ENCODE results near the gene SLC25A39.

DNA sequence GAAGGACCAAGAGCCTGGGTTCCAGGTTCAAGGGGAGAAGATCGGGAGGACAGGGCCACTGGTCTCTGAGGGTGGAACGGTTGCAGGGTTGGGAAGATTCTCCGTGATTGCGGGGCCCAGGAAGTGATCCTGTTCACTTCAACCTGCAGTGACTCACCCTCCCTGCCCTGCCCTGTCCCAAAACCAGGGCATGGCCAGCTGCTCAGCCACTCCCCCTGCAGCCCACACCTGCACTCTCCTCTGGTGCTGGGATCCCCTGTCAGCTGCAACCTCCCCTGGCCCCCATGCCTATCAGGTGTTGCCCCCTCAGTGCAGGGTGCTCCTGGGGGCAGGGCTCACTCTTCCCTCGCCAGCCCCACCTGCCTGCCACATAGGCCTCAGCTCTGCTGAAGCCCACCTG, 15.2 kb downstream of the SLC25A39 start:
- no peak for TF ChIP-seq POLR2A (IDR thresholded peaks at IDR 0.05)
- TF ChIP-seq, protein P1, sequence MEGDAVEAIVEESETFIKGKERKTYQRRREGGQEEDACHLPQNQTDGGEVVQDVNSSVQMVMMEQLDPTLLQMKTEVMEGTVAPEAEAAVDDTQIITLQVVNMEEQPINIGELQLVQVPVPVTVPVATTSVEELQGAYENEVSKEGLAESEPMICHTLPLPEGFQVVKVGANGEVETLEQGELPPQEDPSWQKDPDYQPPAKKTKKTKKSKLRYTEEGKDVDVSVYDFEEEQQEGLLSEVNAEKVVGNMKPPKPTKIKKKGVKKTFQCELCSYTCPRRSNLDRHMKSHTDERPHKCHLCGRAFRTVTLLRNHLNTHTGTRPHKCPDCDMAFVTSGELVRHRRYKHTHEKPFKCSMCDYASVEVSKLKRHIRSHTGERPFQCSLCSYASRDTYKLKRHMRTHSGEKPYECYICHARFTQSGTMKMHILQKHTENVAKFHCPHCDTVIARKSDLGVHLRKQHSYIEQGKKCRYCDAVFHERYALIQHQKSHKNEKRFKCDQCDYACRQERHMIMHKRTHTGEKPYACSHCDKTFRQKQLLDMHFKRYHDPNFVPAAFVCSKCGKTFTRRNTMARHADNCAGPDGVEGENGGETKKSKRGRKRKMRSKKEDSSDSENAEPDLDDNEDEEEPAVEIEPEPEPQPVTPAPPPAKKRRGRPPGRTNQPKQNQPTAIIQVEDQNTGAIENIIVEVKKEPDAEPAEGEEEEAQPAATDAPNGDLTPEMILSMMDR (IDR thresholded peaks at IDR 0.05), result no peak

All from Peyer's patch (tissue), 4 donors.